T-helper 2 cell treated with Interferon-gamma antibody and Interleukin-4, amounts not matched to agents 5 μg/mL and 100 μg/mL, for 36 hours (primary cell): Measurements from ENCODE around the gene LRFN4.

Experiments used
- DNase-seq: peaks from one replicate; pipeline ENCODE4 v3.0.0; 2021; ENCODE audit warnings: low spot score
- H3K27ac Mint-ChIP-seq: one replicate; pipeline ENCODE4 v1.8.0; 2021; ENCODE audit warnings: mild to moderate bottlenecking, mixed read lengths
- H3K27me3 Mint-ChIP-seq: one replicate; pipeline ENCODE4 v1.8.0; 2021; ENCODE audit warnings: low read depth, mixed read lengths
- H3K36me3 Mint-ChIP-seq: one replicate; pipeline ENCODE4 v1.8.0; 2021; ENCODE audit warnings: low read depth, mixed read lengths
- H3K4me1 Mint-ChIP-seq: one replicate; pipeline ENCODE4 v1.8.0; 2021; ENCODE audit warnings: low read depth, mixed read lengths
- H3K4me3 Mint-ChIP-seq: one replicate; pipeline ENCODE4 v1.8.0; 2022; ENCODE audit warnings: mild to moderate bottlenecking, moderate library complexity, mixed read lengths
- H3K9me3 Mint-ChIP-seq: one replicate; pipeline ENCODE4 v1.8.0; 2021; ENCODE audit warnings: mixed read lengths

The LRFN4 gene

DNA sequence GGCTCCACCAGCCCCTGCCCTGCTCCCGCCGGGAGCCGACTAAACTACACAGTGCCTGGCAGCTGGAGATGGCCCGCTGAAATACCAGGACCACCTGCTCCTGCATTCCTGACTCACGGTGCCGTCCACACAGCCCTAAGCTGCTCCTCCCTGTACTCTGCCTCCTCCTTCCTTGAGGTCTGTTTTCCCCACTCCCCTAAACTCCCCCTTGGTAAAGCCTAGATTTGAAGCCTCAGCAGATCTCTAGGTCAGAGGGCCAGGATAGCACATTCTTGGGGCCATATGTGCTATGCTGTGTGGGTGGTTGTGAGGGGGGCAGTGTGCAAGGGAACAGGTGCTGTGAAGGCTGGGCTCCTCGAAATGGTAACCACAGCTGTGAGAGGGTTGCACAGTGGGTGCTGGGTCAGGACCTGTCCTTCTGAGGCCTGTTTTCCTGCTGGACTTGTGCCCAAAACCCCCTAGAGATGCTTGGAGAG, 9.7 kb downstream of the LRFN4 start:
- DNase-seq: no peak
- no peaks in the 10 kb centered on the region for H3K27me3 Mint-ChIP-seq
- H3K36me3 Mint-ChIP-seq: no peaks in the 10 kb centered on the region
- H3K27ac Mint-ChIP-seq: no peak overlapping the region
- no peaks in the 10 kb centered on the region for H3K9me3 Mint-ChIP-seq
- H3K4me1 Mint-ChIP-seq: peaks cover 9% of the 10 kb centered on the region
- no peak overlapping the region for H3K4me3 Mint-ChIP-seq

DNA sequence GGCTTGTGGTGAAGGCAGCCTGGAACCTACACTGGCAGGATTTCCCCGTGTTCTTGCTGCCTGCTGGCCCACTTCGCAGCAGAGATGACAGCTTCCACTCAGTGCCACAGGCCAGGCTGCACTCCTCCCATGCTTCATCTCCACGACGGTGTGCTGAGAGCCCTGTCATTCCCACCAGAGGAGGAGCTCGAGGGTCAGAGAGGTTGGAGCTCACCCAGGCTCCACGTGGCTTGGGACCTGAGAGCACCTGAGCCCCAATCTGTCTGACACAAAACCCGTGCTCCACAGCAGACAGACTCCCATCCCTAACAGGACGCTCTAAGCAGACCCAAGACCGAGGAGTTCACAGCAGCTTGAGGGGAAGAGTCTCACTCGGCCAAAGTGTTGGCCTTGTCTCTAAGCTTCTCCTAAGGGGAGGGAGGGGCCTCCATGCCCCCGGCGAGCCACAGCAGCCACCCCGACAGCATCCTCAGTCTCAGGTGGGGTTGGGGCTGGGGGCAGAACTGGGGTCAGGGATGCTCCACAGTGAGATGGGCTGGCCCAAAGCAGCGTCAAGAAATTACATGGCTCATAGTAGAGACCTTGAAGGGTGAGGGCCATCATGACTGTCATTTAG, 10.7 kb downstream of the LRFN4 start:
- Mint-ChIP-seq H3K27ac (no peak overlapping the region), H3K4me3 (no peak overlapping the region), H3K4me1 (peaks cover 9% of the 10 kb centered on the region), H3K9me3 (no peaks in the 10 kb centered on the region), H3K36me3 (no peaks in the 10 kb centered on the region), H3K27me3 (no peaks in the 10 kb centered on the region)
- no peak for DNase-seq

DNA sequence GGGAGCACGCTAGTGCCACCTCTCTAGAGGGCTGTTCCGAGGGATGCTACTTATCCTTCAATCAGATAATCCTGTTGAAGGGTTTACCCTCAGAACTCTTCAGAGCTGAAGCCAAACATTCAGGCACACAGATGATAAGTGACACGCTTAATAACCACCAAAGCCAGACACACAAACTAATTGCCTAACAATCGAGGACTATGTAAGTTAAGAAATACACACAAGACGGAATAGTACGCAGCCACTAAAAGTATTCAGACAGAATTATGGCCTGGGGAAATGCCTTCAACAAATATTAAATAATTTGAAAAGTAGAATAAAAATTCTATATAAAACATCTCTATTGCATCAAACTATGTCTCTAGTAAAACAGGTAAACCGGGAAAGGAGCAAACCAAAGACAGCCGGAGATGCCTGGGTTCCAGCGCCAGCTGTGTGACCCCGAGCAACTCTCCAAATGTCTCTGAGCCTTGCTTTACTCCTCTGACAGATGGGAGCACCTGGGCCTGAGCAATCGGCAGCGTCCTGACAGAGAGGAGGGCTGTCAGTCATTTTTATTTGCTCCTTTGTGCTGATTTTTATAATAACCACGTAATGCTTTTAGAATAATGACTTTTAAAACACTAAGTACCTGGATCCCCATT, 11.3 kb downstream of the LRFN4 start:
- H3K4me3 Mint-ChIP-seq: no peak overlapping the region
- no peak overlapping the region for H3K27ac Mint-ChIP-seq
- H3K36me3 Mint-ChIP-seq: no peaks in the 10 kb centered on the region
- no peaks in the 10 kb centered on the region for H3K9me3 Mint-ChIP-seq
- peaks cover 9% of the 10 kb centered on the region for H3K4me1 Mint-ChIP-seq
- no peaks in the 10 kb centered on the region for H3K27me3 Mint-ChIP-seq
- no peak for DNase-seq

DNA sequence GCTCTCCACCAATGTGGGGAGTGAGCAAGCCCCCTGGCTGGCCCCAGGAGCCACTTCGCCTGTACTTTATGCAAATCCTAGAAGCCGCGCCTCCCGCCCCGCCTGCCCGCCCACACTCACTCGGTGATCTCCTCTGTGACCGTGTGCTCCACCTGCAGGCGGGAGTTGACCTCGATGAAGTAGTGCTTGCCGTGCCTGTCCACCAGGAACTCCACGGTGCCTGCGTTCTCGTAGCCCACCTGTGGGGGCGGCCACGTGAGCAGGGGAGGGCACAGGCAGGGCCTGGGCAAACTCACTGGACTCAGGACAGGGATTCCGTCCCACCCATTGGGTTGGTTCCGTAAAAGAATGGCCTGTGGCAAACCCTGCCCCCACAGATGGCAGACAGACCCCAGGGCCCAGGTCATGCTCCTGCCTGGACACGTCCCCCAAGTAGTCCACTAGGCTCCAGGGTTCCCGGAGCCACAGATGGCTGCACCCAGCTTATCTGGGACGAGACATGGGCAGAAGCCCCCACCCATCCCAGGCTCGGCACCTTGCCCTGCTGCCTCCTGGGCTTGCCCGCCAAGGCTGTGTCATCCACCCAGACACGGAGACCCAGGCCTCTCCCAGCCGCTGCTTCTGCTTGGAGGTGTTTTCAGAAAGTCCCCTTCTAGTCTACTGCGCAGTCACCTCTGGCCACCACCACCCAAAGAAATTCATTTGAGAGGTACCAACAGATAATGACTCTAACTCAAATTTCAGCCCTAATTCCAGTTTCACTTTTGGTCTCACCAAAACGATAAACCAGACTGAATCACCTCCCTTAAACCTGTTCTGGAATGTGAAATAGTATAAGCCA, 12.1 kb downstream of the LRFN4 start:
- Mint-ChIP-seq H3K4me1 (peaks cover 9% of the 10 kb centered on the region), H3K27ac (peak overlapping the region; percentile 45), H3K27me3 (no peaks in the 10 kb centered on the region), H3K36me3 (no peaks in the 10 kb centered on the region), H3K4me3 (no peak overlapping the region), H3K9me3 (no peaks in the 10 kb centered on the region)
- DNase-seq: peak; percentile 73

- Mint-ChIP-seq H3K27ac (no peak overlapping the region), H3K9me3 (no peaks in the 10 kb centered on the region), H3K4me3 (no peak overlapping the region), H3K4me1 (peaks cover 9% of the 10 kb centered on the region), H3K27me3 (no peaks in the 10 kb centered on the region), H3K36me3 (no peaks in the 10 kb centered on the region)
- no peak for DNase-seq
Observed at GRCh38 chr11:66869567-66869870, 12.7 kb downstream of the LRFN4 start.

- Mint-ChIP-seq H3K4me3 (no peak overlapping the region), H3K4me1 (peaks cover 9% of the 10 kb centered on the region), H3K27me3 (no peaks in the 10 kb centered on the region), H3K27ac (no peak overlapping the region), H3K9me3 (no peaks in the 10 kb centered on the region), H3K36me3 (no peaks in the 10 kb centered on the region)
- DNase-seq: no peak
Observed at GRCh38 chr11:66870131-66870530, 13.3 kb downstream of the LRFN4 start.

DNA sequence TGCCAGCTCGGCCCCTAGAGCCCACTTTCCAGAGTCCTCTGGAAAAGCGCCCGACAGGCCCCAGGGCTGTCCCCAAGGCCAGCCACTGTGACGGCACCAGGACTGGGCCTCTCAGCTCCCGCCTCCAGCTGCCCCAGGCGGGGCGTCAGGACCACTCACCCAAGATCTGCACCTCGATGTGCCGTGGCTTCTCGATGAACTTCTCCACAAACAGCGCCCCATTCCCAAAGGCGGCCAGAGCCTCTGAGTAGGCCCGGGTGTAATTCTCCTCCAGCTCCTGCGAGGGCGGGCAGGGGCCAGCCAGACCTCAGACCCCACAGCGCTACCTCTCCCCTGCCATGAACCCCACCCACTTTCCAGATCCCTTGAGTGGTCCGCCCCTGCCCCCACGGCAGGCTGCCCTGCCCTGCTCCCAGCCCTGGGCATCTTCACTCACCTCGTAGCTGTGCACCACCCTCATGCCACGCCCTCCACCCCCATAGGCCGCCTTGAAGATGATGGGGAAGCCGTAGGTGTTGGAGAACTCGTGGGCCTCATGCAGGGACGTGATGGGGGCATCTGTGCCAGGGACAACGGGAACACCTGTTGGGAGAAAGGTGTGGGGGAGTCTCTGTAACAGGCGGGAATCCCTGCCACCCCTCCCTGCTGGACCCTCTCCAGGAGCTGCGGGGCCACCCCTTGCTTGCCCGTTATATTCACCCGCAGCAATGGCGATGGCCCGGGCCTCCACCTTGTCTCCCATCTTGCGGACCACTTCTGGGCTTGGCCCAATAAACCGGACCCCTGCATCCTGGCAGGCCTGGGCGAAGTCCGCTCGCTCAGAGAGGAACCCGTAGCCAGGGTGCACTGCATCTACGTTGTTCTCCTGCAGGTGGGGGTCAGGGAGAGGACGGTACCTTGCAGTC, 14.0 kb downstream of the LRFN4 start:
- DNase-seq: no peak
- Mint-ChIP-seq H3K36me3 (no peaks in the 10 kb centered on the region), H3K4me3 (no peak overlapping the region), H3K9me3 (no peaks in the 10 kb centered on the region), H3K27me3 (no peaks in the 10 kb centered on the region), H3K4me1 (peaks cover 9% of the 10 kb centered on the region), H3K27ac (no peak overlapping the region)

GRCh38 chr11:66871521-66871901, 14.6 kb downstream of the LRFN4 start:
- Mint-ChIP-seq H3K36me3 (no peaks in the 10 kb centered on the region), H3K27me3 (no peaks in the 10 kb centered on the region), H3K9me3 (no peaks in the 10 kb centered on the region), H3K4me1 (peaks cover 9% of the 10 kb centered on the region), H3K27ac (no peak overlapping the region), H3K4me3 (no peak overlapping the region)
- no peak for DNase-seq

GRCh38 chr11:66874232-66874631, 17.4 kb downstream of the LRFN4 start:
- Mint-ChIP-seq H3K27me3 (no peaks in the 10 kb centered on the region), H3K27ac (no peak overlapping the region), H3K9me3 (no peaks in the 10 kb centered on the region), H3K4me1 (peaks cover 3% of the 10 kb centered on the region), H3K4me3 (no peak overlapping the region), H3K36me3 (no peaks in the 10 kb centered on the region)
- DNase-seq: no peak

DNA sequence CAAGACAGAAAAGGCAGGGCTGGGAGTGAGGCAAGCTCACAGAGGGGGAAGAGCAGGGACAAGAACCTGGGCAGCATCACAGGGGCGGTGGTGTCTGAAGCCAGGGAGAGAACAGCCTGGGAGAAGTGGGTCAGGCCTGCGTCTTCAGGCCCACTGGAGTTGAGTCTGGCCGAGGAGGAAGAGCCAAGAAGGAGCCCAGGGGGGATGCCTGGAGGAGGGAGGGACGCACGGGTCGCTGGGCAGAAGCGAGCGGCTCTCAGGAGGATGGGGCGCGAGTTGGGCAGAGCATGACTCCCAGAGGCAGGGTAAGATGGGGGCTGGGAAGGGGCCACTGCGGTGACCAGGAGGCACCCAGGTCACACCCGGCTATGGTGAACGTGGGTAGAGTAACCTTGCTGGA, 18.5 kb downstream of the LRFN4 start:
- H3K9me3 Mint-ChIP-seq: no peaks in the 10 kb centered on the region
- DNase-seq: no peak
- H3K27ac Mint-ChIP-seq: no peak overlapping the region
- no peaks in the 10 kb centered on the region for H3K27me3 Mint-ChIP-seq
- H3K36me3 Mint-ChIP-seq: no peaks in the 10 kb centered on the region
- no peak overlapping the region for H3K4me3 Mint-ChIP-seq
- H3K4me1 Mint-ChIP-seq: peaks cover under 1% of the 10 kb centered on the region

DNA sequence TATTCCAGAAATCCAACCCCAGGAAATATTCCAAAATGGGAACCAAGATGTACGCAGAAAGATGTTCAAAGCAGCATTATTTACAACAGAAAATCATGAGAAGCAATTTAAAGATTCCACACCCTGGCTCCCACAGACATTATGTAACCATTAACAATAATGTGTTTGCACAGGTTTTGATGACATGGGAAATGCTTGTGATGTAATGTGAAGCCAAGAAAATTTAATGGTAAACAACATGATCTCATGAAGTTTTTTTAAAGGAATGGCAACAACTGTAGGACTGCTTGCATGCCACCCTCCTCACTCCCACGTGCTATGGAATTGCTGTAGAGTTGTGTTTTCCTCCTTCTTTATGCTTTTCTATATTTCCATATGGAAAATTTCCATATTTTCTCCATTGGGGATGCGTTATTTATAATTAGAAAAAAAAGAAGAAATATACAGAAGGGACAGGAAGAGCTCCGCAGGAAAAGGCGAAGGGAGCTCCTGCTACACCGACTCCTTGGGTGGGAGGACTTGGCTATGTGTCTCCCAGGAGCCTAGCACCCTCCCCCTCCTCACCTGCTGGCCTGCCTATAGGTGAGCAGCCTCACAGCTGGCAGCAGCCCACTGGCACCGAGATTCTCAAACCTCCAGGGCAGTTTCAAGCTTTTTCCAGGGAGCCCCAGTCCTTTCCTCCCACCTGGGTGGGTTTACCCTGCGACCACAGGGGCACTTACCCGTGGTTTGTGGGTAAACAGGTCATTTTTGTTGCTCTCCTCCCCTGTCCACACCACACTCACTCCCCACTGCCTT, 20.9 kb downstream of the LRFN4 start:
- no peak overlapping the region for H3K27ac Mint-ChIP-seq
- no peaks in the 10 kb centered on the region for H3K36me3 Mint-ChIP-seq
- no peak overlapping the region for H3K4me3 Mint-ChIP-seq
- peaks cover 7% of the 10 kb centered on the region for H3K4me1 Mint-ChIP-seq
- DNase-seq: no peak
- H3K27me3 Mint-ChIP-seq: no peaks in the 10 kb centered on the region
- no peaks in the 10 kb centered on the region for H3K9me3 Mint-ChIP-seq

- no peak for DNase-seq
- peaks cover 7% of the 10 kb centered on the region for H3K4me1 Mint-ChIP-seq
- H3K27me3 Mint-ChIP-seq: no peaks in the 10 kb centered on the region
- no peak overlapping the region for H3K4me3 Mint-ChIP-seq
- no peak overlapping the region for H3K27ac Mint-ChIP-seq
- no peaks in the 10 kb centered on the region for H3K9me3 Mint-ChIP-seq
- no peaks in the 10 kb centered on the region for H3K36me3 Mint-ChIP-seq
Observed at GRCh38 chr11:66878474-66878873, 21.6 kb downstream of the LRFN4 start.

- Mint-ChIP-seq H3K9me3 (no peaks in the 10 kb centered on the region), H3K27me3 (no peaks in the 10 kb centered on the region), H3K27ac (no peak overlapping the region), H3K4me1 (peaks cover 7% of the 10 kb centered on the region), H3K36me3 (no peaks in the 10 kb centered on the region), H3K4me3 (no peak overlapping the region)
- no peak for DNase-seq
Observed at GRCh38 chr11:66879000-66879399, 22.1 kb downstream of the LRFN4 start.
